HL-60 (cell line): ENCODE data around the gene TVP23C.

Experiments
- DNase-seq, 2 experiments: peaks; one replicate each; pipeline ENCODE4 v3.0.0-alpha.2; 2010 to 2020; ENCODE audit warnings: low read depth in 1 of 2, low spot score in 1 of 2
- H3K27ac ChIP-seq: fragments of 250-450 bp; sonication (Bioruptor Pico); replicated peaks from 2 replicates; pipeline ENCODE4 v1.5.1; 2020; ENCODE audit warnings: mild to moderate bottlenecking, moderate library complexity
- H3K27me3 ChIP-seq: fragments of 250-450 bp; sonication (Bioruptor Pico); 2 replicates; pipeline ENCODE4 v1.5.1; 2021; ENCODE audit warnings: mild to moderate bottlenecking, moderate library complexity; ENCODE audit not compliant: insufficient read depth, poor library complexity, severe bottlenecking
- H3K4me3 ChIP-seq: replicated peaks from 2 replicates; pipeline ENCODE4 v1.5.1; 2011; ENCODE audit warnings: mild to moderate bottlenecking, control low read depth, low read length; ENCODE audit not compliant: insufficient read depth
- GABPA ChIP-seq: IDR thresholded peaks from 2 replicates; pipeline ENCODE4 v1.6.1; 2012; ENCODE audit warnings: low read depth
- POLR2AphosphoS5 ChIP-seq: IDR thresholded peaks from 2 replicates; pipeline ENCODE4 v1.6.1; 2012; ENCODE audit warnings: low read depth
- SPI1 ChIP-seq: IDR thresholded peaks from 2 replicates; pipeline ENCODE4 v1.6.1; 2012; ENCODE audit warnings: low read depth, mild to moderate bottlenecking, borderline replicate concordance
- TF ChIP-seq, protein P1 (sequence below): IDR thresholded peaks from one replicate; pipeline ENCODE4 v1.5.1; 2011; ENCODE audit warnings: low read length, control low read depth, inconsistent platforms; ENCODE audit not compliant: insufficient read depth
- TF ChIP-seq, protein P2 (sequence below): IDR thresholded peaks from 2 replicates; pipeline ENCODE4 v1.6.1; 2012; ENCODE audit warnings: low read depth; ENCODE audit not compliant: insufficient replicate concordance

TVP23C gene

DNA sequence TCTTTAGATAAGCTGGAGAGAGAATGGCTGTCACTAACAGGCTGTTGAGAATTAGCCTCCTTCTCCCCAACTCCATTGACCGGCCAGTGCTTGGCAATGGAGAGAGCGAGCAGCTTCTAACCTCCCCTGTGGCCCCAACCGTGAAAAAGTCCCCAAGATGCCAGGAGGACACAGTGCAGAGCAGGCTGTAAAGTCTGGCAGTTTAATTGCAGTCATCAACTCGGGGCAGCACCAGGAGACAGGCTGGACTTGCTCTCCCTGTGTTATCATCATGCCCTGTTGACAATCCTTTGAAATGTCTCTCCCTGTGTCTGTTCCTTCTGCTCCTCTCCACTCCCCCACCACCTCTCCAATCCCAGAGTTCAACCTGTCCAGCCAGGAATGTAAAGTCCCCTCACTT lies 95.2 kb downstream of the TVP23C start:
- H3K27ac ChIP-seq, result no peak overlapping the region
- no peaks in the 10 kb centered on the region for H3K27me3 ChIP-seq
- no peak for DNase-seq
- H3K4me3 ChIP-seq, result no peak overlapping the region
- TF ChIP-seq GABPA, result no peak
- TF ChIP-seq, protein P1, sequence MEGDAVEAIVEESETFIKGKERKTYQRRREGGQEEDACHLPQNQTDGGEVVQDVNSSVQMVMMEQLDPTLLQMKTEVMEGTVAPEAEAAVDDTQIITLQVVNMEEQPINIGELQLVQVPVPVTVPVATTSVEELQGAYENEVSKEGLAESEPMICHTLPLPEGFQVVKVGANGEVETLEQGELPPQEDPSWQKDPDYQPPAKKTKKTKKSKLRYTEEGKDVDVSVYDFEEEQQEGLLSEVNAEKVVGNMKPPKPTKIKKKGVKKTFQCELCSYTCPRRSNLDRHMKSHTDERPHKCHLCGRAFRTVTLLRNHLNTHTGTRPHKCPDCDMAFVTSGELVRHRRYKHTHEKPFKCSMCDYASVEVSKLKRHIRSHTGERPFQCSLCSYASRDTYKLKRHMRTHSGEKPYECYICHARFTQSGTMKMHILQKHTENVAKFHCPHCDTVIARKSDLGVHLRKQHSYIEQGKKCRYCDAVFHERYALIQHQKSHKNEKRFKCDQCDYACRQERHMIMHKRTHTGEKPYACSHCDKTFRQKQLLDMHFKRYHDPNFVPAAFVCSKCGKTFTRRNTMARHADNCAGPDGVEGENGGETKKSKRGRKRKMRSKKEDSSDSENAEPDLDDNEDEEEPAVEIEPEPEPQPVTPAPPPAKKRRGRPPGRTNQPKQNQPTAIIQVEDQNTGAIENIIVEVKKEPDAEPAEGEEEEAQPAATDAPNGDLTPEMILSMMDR, result no peak
- no peak for TF ChIP-seq POLR2AphosphoS5
- TF ChIP-seq, protein P2, sequence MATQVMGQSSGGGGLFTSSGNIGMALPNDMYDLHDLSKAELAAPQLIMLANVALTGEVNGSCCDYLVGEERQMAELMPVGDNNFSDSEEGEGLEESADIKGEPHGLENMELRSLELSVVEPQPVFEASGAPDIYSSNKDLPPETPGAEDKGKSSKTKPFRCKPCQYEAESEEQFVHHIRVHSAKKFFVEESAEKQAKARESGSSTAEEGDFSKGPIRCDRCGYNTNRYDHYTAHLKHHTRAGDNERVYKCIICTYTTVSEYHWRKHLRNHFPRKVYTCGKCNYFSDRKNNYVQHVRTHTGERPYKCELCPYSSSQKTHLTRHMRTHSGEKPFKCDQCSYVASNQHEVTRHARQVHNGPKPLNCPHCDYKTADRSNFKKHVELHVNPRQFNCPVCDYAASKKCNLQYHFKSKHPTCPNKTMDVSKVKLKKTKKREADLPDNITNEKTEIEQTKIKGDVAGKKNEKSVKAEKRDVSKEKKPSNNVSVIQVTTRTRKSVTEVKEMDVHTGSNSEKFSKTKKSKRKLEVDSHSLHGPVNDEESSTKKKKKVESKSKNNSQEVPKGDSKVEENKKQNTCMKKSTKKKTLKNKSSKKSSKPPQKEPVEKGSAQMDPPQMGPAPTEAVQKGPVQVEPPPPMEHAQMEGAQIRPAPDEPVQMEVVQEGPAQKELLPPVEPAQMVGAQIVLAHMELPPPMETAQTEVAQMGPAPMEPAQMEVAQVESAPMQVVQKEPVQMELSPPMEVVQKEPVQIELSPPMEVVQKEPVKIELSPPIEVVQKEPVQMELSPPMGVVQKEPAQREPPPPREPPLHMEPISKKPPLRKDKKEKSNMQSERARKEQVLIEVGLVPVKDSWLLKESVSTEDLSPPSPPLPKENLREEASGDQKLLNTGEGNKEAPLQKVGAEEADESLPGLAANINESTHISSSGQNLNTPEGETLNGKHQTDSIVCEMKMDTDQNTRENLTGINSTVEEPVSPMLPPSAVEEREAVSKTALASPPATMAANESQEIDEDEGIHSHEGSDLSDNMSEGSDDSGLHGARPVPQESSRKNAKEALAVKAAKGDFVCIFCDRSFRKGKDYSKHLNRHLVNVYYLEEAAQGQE, result no peak
- no peak for TF ChIP-seq SPI1

DNA sequence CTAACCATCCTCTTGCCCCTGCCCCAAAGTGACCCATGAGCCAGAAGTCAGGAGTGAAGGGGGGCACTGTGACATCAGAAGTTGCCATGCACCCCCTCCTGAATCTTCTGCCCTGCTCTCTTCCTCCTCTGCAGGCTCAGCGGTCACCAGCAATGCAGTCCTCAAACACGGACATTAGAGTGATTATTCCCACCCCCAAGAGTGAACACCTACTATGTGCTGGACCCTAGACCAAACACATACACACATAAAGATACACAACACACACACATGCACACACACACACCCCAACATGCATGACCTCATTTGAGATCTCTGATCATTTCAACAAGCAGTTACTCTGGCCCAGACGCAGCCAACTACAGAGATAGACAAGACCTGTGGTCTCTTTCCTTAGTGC lies 95.7 kb downstream of the TVP23C start, which contains the start of gene CDRT4:
TSS of gene CDRT4 (minus strand) at position 30 of the 400 bp plus-strand sequence. CDS start 27,383 bp downstream, outside the sequence.
- DNase-seq, result no peak
- Histone ChIP-seq H3K27ac (no peak within 1 kb of the TSS), H3K4me3 (no peak within 1 kb of the TSS), H3K27me3 (no peaks in the 10 kb centered on the region)
- no peak for TF ChIP-seq SPI1
- TF ChIP-seq, protein P2, result no peak
- TF ChIP-seq, protein P1, result no peak
- no peak for TF ChIP-seq POLR2AphosphoS5
- no peak for TF ChIP-seq GABPA

DNA sequence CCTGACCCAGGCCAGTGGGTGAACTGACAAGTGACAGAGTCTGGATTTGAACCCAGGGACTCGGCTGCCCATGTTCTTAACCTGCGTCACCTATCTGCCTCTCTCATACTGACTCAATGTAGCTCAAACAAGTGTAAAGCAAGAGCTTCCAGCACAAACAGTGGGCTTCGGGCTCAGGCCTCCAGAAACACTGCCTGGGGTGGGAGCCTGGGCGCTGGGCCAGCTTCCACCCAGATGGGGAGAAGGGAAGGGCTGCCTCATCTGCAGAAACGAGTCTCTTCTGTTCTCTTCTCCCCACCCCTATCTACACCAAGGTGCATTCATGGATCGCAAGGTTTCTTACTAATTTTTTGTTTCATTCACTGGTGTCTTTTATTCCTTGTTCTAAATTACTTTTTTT lies 97.2 kb downstream of the TVP23C start:
- DNase-seq, result no peak
- TF ChIP-seq GABPA, result no peak
- TF ChIP-seq, protein P1, result no peak
- TF ChIP-seq POLR2AphosphoS5, result no peak

DNA sequence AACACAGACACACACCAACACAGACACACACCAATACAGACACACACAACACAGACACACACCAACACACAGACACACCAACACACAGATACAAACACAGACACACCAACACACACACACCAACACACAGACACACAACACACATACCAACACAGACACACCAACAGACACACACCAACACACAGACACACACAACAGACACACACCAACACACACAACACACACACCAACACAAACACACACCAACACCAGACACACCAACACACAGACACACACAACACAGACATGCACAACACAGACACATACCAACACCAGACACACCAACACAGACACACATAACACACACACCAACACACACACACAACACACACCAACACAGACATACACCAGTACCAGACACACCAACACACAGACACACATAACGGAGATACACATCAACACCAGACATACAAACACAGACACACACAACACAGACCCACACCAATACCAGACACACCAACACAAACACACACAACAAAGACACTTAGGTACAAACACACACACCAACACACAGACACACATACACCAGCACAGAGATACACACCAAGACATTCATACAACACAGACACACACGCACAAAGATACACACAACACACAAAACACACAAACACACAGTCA lies 98.1 kb downstream of the TVP23C start:
- DNase-seq, result no peak
- TF ChIP-seq, protein P1, result no peak
- TF ChIP-seq POLR2AphosphoS5, result no peak
- no peak for TF ChIP-seq GABPA
- TF ChIP-seq, protein P2, result no peak
- TF ChIP-seq SPI1, result no peak
- Histone ChIP-seq H3K27me3 (no peaks in the 10 kb centered on the region), H3K27ac (no peak overlapping the region), H3K4me3 (no peak overlapping the region)

More for the DNA sequence above, 97.2 kb downstream of the TVP23C start:
- Histone ChIP-seq H3K27ac (no peak overlapping the region), H3K4me3 (no peak overlapping the region), H3K27me3 (no peaks in the 10 kb centered on the region)
